ENCODE measurements around the gene TEK.

GRCh38 chr9:27094640-27095298, 14.3 kb upstream of the TEK start:
- TF ChIP-seq, protein P1, sequence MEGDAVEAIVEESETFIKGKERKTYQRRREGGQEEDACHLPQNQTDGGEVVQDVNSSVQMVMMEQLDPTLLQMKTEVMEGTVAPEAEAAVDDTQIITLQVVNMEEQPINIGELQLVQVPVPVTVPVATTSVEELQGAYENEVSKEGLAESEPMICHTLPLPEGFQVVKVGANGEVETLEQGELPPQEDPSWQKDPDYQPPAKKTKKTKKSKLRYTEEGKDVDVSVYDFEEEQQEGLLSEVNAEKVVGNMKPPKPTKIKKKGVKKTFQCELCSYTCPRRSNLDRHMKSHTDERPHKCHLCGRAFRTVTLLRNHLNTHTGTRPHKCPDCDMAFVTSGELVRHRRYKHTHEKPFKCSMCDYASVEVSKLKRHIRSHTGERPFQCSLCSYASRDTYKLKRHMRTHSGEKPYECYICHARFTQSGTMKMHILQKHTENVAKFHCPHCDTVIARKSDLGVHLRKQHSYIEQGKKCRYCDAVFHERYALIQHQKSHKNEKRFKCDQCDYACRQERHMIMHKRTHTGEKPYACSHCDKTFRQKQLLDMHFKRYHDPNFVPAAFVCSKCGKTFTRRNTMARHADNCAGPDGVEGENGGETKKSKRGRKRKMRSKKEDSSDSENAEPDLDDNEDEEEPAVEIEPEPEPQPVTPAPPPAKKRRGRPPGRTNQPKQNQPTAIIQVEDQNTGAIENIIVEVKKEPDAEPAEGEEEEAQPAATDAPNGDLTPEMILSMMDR (IDR thresholded peaks at IDR 0.05): no peak
- TF ChIP-seq EP300 (IDR thresholded peaks at IDR 0.05): no peak
- TF ChIP-seq POLR2AphosphoS5 (IDR thresholded peaks at IDR 0.05): no peak
- no peak for TF ChIP-seq POLR2A (IDR thresholded peaks at IDR 0.05)
